ENCODE measurements around the gene HK3. TPM values are rescaled to one million over a fixed set of nuclear protein-coding genes. Genes with fewer than 3 reads are reported as not detected.

Gene HK3
- total RNA-seq, 1 donor from 2014 or later = 0.51 TPM

DNA sequence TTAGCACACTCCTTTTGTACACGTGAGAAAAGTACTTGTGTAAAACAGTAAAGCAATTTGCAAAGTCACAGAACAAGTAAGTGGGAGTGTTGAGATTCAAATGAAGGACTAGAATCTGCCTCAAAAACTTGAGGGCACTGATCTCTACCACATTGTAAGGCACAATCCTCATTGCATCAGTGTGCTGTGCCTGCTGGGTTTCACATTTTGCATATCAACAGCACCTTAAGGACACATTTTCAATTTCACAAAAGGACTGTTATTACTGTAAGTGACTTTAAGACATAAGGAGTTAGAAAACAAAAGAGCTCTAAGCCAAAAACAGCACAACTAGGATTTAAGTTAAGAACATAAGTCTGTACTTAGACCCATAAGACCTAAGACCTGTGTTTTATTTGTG is 44.7 kb upstream of the HK3 start:
- TF ChIP-seq, protein P1, sequence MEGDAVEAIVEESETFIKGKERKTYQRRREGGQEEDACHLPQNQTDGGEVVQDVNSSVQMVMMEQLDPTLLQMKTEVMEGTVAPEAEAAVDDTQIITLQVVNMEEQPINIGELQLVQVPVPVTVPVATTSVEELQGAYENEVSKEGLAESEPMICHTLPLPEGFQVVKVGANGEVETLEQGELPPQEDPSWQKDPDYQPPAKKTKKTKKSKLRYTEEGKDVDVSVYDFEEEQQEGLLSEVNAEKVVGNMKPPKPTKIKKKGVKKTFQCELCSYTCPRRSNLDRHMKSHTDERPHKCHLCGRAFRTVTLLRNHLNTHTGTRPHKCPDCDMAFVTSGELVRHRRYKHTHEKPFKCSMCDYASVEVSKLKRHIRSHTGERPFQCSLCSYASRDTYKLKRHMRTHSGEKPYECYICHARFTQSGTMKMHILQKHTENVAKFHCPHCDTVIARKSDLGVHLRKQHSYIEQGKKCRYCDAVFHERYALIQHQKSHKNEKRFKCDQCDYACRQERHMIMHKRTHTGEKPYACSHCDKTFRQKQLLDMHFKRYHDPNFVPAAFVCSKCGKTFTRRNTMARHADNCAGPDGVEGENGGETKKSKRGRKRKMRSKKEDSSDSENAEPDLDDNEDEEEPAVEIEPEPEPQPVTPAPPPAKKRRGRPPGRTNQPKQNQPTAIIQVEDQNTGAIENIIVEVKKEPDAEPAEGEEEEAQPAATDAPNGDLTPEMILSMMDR (IDR thresholded peaks at IDR 0.05; ENCODE audit: unreplicated experiment) = no peak
- Mint-ChIP-seq H3K9me3 (ENCODE audit: unreplicated experiment) (no peaks in the 10 kb centered on the region), H3K4me1 (ENCODE audit: unreplicated experiment) (peaks cover 6% of the 10 kb centered on the region), H3K27me3 (ENCODE audit: unreplicated experiment) (peaks cover 2% of the 10 kb centered on the region), H3K4me3 (ENCODE audit: unreplicated experiment) (no peak overlapping the region), H3K36me3 (ENCODE audit: low read depth, unreplicated experiment) (peaks cover 17% of the 10 kb centered on the region), H3K27ac (ENCODE audit: unreplicated experiment) (no peak overlapping the region)
- DNase-seq (ENCODE audit: low spot score) = no peak

DNA sequence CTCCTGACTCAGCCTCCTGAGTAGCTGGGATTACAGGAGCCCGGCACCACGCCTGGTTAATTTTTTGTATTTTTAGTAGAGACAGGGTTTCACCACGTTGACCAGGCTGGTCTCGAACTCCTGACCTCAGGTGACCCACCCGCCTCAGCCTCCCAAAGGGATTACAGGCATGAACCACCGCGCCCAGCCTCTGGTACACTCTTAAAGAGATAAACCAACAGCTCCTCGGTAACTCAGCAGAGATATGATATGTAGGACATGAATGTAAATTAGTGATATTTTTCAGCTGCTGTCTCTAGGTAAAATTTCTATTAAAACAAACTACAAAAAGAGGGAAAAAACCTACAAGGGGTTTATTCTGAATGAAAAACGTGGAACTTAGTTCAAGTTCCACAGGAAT is 42.8 kb upstream of the HK3 start:
- Mint-ChIP-seq H3K4me3 (ENCODE audit: unreplicated experiment) (no peak overlapping the region), H3K4me1 (ENCODE audit: unreplicated experiment) (peaks cover 13% of the 10 kb centered on the region), H3K36me3 (ENCODE audit: low read depth, unreplicated experiment) (peaks cover 13% of the 10 kb centered on the region), H3K9me3 (ENCODE audit: unreplicated experiment) (no peaks in the 10 kb centered on the region), H3K27me3 (ENCODE audit: unreplicated experiment) (peaks cover 2% of the 10 kb centered on the region), H3K27ac (ENCODE audit: unreplicated experiment) (no peak overlapping the region)
- DNase-seq (ENCODE audit: low spot score) = no peak
- TF ChIP-seq, protein P1 (IDR thresholded peaks at IDR 0.05; ENCODE audit: unreplicated experiment) = no peak

DNA sequence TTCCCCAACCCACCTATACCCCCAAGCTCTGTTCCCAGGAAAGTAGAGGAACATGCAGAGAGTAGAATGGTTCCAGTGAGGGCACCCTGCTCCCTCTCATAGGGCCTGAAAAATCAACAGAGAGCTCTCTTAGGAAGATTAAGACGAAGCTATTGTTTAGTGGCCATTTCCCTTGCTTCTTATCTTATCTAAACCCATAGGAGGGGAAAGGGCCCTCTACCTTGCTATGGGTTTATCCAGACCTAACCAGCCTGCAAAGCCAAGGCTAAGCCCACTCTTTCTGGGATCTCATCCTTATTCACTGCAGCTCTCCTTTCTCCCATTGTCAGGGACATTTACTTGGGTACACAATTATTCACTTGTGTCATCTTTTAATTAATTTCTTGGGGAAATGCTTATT is 39.3 kb upstream of the HK3 start:
- H3K4me1 Mint-ChIP-seq (ENCODE audit: unreplicated experiment) = peaks cover 7% of the 10 kb centered on the region
- no peak overlapping the region for H3K4me3 Mint-ChIP-seq (ENCODE audit: unreplicated experiment)
- DNase-seq (ENCODE audit: low spot score) = no peak
- no peak overlapping the region for H3K27ac Mint-ChIP-seq (ENCODE audit: unreplicated experiment)
- H3K36me3 Mint-ChIP-seq (ENCODE audit: low read depth, unreplicated experiment) = peaks cover 8% of the 10 kb centered on the region
- H3K9me3 Mint-ChIP-seq (ENCODE audit: unreplicated experiment) = no peaks in the 10 kb centered on the region
- TF ChIP-seq, protein P1 (IDR thresholded peaks at IDR 0.05; ENCODE audit: unreplicated experiment) = no peak
- H3K27me3 Mint-ChIP-seq (ENCODE audit: unreplicated experiment) = peaks cover 2% of the 10 kb centered on the region

DNA sequence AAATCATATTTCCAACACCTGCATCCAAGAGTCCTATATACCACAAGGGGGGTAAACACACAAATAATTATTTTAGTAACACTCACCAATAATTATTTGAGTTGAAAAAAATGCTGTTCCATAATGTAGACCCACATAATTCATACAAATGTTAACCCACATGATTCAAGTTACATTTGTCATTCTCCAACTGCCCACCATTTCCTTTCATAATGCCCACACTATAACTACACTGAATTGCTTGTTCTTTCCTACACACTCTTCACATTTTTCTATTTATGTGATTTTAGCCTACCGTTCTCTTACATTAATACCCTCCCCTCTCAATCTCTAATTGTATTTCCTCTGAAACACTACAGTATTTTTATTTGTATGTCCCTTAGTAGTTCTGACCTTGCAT is 35.9 kb upstream of the HK3 start:
- no peak for DNase-seq (ENCODE audit: low spot score)
- H3K4me3 Mint-ChIP-seq (ENCODE audit: unreplicated experiment) = no peak overlapping the region
- H3K27me3 Mint-ChIP-seq (ENCODE audit: unreplicated experiment) = no peaks in the 10 kb centered on the region
- TF ChIP-seq, protein P1 (IDR thresholded peaks at IDR 0.05; ENCODE audit: unreplicated experiment) = no peak
- H3K36me3 Mint-ChIP-seq (ENCODE audit: low read depth, unreplicated experiment) = peaks cover 10% of the 10 kb centered on the region
- H3K9me3 Mint-ChIP-seq (ENCODE audit: unreplicated experiment) = no peaks in the 10 kb centered on the region
- H3K27ac Mint-ChIP-seq (ENCODE audit: unreplicated experiment) = no peak overlapping the region
- peaks cover 7% of the 10 kb centered on the region for H3K4me1 Mint-ChIP-seq (ENCODE audit: unreplicated experiment)

DNA sequence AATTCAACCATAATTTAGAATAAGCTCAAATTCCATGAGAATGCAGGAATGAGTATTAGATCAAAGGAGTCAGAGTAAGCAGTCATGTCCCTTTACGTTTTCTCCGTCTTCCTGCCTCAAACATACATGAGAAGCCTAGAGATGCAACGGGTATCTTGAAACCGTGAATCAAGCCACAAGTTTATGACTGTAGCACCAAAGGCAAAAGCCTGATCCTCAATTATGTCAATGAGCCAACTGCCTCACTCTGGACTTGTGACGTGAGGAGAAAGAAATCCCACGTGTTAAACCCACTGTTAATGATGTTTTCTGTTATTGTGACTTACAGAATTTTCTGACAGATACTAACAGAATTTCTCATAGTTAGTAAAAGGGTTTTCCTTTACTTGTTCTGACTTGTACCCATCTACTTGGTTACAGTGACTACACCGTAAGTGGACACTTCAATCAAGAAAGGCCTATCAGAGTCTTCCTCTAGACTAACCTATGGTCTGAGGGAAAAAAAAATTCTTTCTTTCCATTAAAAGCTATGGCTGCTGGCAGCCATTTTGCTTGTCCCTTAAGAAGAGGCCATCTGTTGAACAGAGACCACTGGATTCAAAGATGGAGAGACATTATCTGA is 35.3 kb upstream of the HK3 start:
- H3K4me1 Mint-ChIP-seq (ENCODE audit: unreplicated experiment) = peaks cover 7% of the 10 kb centered on the region
- no peak overlapping the region for H3K4me3 Mint-ChIP-seq (ENCODE audit: unreplicated experiment)
- TF ChIP-seq, protein P1 (IDR thresholded peaks at IDR 0.05; ENCODE audit: unreplicated experiment) = no peak
- H3K27me3 Mint-ChIP-seq (ENCODE audit: unreplicated experiment) = no peaks in the 10 kb centered on the region
- no peak overlapping the region for H3K27ac Mint-ChIP-seq (ENCODE audit: unreplicated experiment)
- no peaks in the 10 kb centered on the region for H3K9me3 Mint-ChIP-seq (ENCODE audit: unreplicated experiment)
- DNase-seq (ENCODE audit: low spot score) = no peak
- H3K36me3 Mint-ChIP-seq (ENCODE audit: low read depth, unreplicated experiment) = peaks cover 10% of the 10 kb centered on the region

Measured in endothelial cell (in vitro differentiated cells).